Stimulated activated CD8-positive, alpha-beta memory T cell treated with anti-CD3 and anti-CD28 coated beads, Interleukin-15, amount 100 ng/mL, for 1 hour (primary cell): Measurements from ENCODE around the gene CNDP1.

Experiments
- DNase-seq: peaks from one replicate; pipeline ENCODE4 v3.0.0-alpha.2; 2020; ENCODE audit warnings: low read depth

The CNDP1 gene

DNA sequence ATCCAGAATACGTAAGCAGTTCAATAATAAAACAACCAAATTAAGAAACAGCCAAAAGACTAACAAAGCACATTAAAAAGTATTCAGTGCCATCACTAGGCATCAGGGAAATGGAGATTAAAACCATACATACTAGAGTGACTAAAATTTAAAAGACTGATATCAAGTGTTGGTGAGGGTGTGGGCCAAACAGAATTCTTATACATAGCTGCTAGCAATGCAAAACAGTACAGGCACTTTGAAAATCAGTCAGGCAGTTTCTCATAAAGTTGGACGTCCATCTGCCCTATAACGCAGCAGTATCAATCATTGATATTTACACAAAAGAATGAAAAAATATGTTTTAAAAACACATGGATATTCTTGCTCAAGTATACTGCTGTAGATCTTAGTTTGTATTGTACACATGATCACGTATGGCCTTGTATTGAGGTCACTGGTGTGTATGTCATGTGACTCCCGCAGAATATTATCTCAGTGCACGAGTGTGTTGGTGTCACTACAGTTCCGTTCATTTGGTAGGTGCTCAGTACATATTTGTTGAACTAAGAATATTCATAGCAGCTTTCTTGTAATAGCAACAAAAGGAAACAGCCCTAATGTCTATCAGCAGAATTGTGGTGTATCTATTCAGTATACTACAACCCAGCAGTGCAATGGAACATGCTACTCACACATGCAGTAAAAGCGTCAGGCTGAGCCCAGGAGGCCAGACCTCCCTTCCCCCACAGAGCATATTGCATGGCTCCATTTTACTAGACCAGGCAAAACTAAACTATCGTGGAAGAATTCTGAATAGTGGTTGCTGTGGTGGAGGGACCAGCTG lies 92.0 kb downstream of the CNDP1 start:
- DNase-seq = no peak

- DNase-seq = no peak
Measured at GRCh38 chr18:74630804-74631203, 96.5 kb downstream of the CNDP1 start.

DNA sequence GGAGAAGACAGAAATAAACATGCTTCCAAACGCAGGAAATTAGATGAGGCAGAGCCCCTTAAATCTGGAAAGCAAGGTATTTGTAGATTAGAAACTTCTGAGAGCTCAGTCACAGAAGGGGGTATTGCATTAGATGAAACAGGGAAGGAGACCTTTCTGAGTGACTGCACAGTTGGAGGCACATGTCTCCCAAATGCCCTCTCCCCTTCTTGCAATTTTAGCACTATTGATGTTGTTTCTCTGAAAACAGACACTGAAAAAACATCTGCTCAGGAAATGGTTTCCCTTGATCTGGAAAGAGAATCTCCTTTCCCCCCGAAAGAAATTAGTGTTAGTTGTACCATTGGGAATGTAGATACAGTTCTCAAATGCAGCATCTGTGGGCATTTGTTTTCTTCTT lies 96.9 kb downstream of the CNDP1 start:
- DNase-seq = no peak

- DNase-seq = no peak
Measured at GRCh38 chr18:74631623-74632350, 97.5 kb downstream of the CNDP1 start.

DNA sequence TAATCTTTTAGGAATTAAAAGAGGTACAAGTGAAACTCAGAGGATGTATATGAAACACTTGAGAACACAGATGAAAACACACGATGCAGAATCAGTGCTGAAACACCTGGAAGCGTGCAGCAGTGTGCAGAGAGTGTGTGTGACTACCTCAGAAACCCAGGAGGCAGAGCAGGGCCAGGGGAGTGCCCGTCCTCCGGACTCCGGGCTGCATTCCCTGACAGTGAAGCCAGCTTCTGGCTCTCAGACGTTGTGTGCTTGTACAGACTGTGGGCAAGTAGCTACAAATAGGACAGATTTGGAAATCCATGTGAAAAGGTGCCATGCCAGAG lies 98.0 kb downstream of the CNDP1 start:
- DNase-seq = no peak

GRCh38 chr18:74632856-74633255 lies 98.6 kb downstream of the CNDP1 start:
- no peak for DNase-seq

DNA sequence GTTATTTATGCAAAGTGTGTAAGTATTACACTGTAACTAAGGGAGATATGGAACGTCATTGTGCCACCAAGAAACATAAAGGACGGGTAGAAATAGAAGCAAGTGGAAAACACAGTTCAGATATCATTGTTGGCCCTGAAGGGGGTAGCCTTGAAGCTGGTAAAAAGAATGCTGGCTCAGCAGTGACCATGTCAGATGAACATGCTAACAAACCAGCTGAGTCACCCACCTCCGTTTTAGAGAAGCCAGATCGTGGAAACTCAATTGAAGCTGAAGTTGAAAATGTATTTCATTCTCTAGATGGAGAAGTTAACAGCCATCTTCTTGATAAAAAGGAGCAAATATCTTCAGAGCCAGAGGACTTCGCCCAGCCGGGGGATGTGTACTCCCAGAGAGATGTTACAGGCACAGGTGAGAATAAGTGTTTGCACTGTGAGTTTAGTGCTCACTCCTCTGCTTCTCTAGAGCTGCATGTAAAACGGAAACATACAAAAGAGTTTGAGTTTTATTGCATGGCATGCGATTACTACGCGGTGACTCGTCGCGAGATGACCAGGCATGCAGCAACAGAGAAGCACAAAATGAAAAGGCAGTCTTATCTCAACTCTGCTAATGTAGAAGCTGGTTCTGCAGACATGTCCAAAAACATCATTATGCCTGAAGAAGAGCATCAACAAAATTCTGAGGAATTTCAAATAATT lies 99.5 kb downstream of the CNDP1 start:
- DNase-seq = no peak

DNA sequence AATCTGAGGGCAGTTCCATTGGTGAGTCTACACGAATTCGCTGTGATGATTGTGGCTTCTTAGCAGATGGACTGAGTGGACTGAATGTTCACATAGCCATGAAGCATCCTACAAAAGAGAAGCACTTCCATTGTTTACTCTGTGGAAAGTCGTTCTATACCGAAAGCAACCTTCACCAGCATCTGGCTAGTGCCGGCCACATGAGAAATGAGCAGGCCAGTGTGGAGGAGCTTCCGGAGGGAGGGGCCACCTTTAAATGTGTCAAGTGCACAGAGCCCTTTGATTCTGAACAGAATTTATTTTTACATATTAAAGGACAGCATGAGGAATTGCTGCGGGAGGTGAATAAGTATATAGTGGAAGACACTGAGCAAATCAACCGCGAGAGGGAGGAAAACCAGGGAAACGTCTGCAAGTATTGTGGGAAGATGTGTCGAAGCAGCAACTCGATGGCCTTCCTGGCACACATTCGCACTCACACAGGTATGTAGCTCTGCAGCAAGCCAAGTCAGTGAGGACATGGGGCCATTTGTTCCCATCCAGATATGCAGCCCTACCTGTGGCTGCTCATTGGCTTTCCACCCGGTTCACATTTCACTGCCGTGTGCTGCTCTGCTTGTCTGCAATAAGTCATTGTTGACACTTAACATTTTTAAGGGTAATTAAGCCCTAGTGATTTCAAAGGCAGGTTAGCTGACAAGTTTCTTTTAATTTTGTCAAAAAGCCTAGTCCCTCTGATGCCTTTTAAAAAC lies 101.1 kb downstream of the CNDP1 start:
- no peak for DNase-seq
